ENCODE measurements around the gene GBE1. TPM values are rescaled to one million over a fixed set of nuclear protein-coding genes. Genes with fewer than 3 reads are reported as not detected.

Gene GBE1
- total and polyA plus RNA-seq, 10 of the 15 experiments (the other 5 are each of a cell fraction or from before 2014, with no cell fraction given) = 21.4 to 62.2 (median 41.5) TPM

DNA sequence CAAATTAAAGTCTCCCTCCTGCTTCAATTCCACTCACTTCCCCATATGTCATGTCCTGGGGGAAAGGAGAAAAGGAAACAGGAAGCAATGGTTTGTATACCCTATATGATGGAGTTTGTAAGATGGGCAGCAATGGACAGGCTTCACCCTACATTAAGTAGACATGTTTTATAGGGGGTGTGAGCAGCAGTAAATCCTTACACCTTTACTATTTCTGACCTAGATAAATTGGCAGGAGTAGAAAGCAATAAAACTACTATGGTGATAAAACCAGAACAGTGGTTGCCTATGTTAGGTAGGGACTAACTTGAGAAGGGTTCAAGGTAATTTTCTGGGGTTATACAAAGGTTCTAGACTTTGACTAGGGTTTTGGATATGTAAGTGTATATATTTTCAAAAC is 301.7 kb downstream of the GBE1 start:
- Histone ChIP-seq H3K36me3 (ENCODE audit: control insufficient read depth in 2 of 2, insufficient read depth in 2 of 2, low read length in 1 of 2) (no peaks in the 10 kb centered on the region), H3K4me3 (no peak overlapping the region), H4K20me1 (ENCODE audit: control insufficient read depth, insufficient read depth) (no peaks in the 10 kb centered on the region), H2AFZ (ENCODE audit: control insufficient read depth, low read depth, low read length) (no peak overlapping the region), H3K27me3 (replicated peaks in 1 of 2; ENCODE audit: control insufficient read depth in 2 of 2, insufficient read depth in 2 of 2, low read length in 1 of 2) (no peaks in the 10 kb centered on the region; a peak in 1 of 4 replicates), H3K4me2 (ENCODE audit: control insufficient read depth, insufficient read depth) (no peak overlapping the region), H3K9me3 (replicated peaks; ENCODE audit: control insufficient read depth, insufficient read depth, low read length) (no peaks in the 10 kb centered on the region), H3K27ac (ENCODE audit: control insufficient read depth, insufficient read depth) (no peak overlapping the region), H3K4me1 (ENCODE audit: control insufficient read depth, insufficient read depth, low read length) (no peaks in the 10 kb centered on the region), H3K79me2 (ENCODE audit: control insufficient read depth, insufficient read depth, low read length) (no peaks in the 10 kb centered on the region), H3K9ac (ENCODE audit: control insufficient read depth, insufficient read depth, low read length) (no peak overlapping the region)
- no peak for ATAC-seq
- intact Hi-C loops (cut with micrococcal nuclease; ENCODE audit: unreplicated experiment) = no loop called here
- in situ Hi-C loops (cut with MboI) = no loop called here
- ChIA-PET POLR2A (no interaction called here), CTCF (no interaction called here), SMC1A (ENCODE audit: uncharacterized antibody, unreplicated experiment) (no interaction called here), RAD21 (ENCODE audit: unreplicated experiment) (no interaction called here)
- no peak for FAIRE-seq
- no TSS peak for BruUV-seq (replicated peaks)
- TF ChIP-seq, protein P1, sequence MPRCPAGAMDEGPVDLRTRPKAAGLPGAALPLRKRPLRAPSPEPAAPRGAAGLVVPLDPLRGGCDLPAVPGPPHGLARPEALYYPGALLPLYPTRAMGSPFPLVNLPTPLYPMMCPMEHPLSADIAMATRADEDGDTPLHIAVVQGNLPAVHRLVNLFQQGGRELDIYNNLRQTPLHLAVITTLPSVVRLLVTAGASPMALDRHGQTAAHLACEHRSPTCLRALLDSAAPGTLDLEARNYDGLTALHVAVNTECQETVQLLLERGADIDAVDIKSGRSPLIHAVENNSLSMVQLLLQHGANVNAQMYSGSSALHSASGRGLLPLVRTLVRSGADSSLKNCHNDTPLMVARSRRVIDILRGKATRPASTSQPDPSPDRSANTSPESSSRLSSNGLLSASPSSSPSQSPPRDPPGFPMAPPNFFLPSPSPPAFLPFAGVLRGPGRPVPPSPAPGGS (IDR thresholded peaks at IDR 0.05; ENCODE audit: borderline replicate concordance, insufficient read depth, low read depth, low read length, poor library complexity, severe bottlenecking) = no peak
- TF ChIP-seq MEF2B (IDR thresholded peaks at IDR 0.05; ENCODE audit: partially characterized antibody, poor library complexity, severe bottlenecking) (no peak), HCFC1 (IDR thresholded peaks at IDR 0.05; ENCODE audit: low read length) (no peak), TARDBP (IDR thresholded peaks at IDR 0.05; ENCODE audit: borderline replicate concordance) (no peak), RAD21 (IDR thresholded peaks at IDR 0.05; ENCODE audit: insufficient read depth, low read depth, low read length) (no peak), EP300 (IDR thresholded peaks at IDR 0.05; ENCODE audit: borderline replicate concordance in 1 of 2, control insufficient read depth in 1 of 2, low read depth in 2 of 2, low read length in 2 of 2) (no peak), BMI1 (IDR thresholded peaks at IDR 0.05; ENCODE audit: borderline replicate concordance) (no peak), PAX8 (IDR thresholded peaks at IDR 0.05) (no peak), ZNF622 (IDR thresholded peaks at IDR 0.05) (no peak), ZSCAN29 (IDR thresholded peaks at IDR 0.05) (no peak), POLR2A (IDR thresholded peaks at IDR 0.05; ENCODE audit: low read depth, low read length) (no peak)
- TF ChIP-seq, protein P2, sequence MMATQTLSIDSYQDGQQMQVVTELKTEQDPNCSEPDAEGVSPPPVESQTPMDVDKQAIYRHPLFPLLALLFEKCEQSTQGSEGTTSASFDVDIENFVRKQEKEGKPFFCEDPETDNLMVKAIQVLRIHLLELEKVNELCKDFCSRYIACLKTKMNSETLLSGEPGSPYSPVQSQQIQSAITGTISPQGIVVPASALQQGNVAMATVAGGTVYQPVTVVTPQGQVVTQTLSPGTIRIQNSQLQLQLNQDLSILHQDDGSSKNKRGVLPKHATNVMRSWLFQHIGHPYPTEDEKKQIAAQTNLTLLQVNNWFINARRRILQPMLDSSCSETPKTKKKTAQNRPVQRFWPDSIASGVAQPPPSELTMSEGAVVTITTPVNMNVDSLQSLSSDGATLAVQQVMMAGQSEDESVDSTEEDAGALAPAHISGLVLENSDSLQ (IDR thresholded peaks at IDR 0.05) = no peak
- TF ChIP-seq, protein P3, sequence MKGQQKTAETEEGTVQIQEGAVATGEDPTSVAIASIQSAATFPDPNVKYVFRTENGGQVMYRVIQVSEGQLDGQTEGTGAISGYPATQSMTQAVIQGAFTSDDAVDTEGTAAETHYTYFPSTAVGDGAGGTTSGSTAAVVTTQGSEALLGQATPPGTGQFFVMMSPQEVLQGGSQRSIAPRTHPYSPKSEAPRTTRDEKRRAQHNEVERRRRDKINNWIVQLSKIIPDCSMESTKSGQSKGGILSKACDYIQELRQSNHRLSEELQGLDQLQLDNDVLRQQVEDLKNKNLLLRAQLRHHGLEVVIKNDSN (IDR thresholded peaks at IDR 0.05; ENCODE audit: borderline replicate concordance, extremely low read length, insufficient read depth, low read depth, low read length) = no peak
- TF ChIP-seq, protein P4, sequence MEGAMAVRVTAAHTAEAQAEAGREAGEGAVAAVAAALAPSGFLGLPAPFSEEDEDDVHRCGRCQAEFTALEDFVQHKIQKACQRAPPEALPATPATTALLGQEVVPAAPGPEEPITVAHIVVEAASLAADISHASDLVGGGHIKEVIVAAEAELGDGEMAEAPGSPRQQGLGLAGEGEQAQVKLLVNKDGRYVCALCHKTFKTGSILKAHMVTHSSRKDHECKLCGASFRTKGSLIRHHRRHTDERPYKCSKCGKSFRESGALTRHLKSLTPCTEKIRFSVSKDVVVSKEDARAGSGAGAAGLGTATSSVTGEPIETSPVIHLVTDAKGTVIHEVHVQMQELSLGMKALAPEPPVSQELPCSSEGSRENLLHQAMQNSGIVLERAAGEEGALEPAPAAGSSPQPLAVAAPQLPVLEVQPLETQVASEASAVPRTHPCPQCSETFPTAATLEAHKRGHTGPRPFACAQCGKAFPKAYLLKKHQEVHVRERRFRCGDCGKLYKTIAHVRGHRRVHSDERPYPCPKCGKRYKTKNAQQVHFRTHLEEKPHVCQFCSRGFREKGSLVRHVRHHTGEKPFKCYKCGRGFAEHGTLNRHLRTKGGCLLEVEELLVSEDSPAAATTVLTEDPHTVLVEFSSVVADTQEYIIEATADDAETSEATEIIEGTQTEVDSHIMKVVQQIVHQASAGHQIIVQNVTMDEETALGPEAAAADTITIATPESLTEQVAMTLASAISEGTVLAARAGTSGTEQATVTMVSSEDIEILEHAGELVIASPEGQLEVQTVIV (IDR thresholded peaks at IDR 0.05; ENCODE audit: borderline replicate concordance, partially characterized antibody) = no peak
- no peak for DNase-seq (ENCODE audit: low read depth, low spot score)
